Neural cell (in vitro differentiated cells): ENCODE data around the gene SCART1. TPM values are rescaled to one million over a fixed set of nuclear protein-coding genes. Genes with fewer than 3 reads are reported as not detected.

Experiments
- H2AFZ ChIP-seq: fragments of 200-600, 300-800 bp; sonication (generic), shearing (Covaris generic); 2 replicates; pipeline ENCODE4 v1.6.0; 2014; ENCODE audit warnings: low read depth, mild to moderate bottlenecking, antibody characterized with exemption, low read length, moderate library complexity
- H3F3A ChIP-seq: fragments of 200-600 bp; shearing (Covaris generic); 2 replicates; pipeline ENCODE4 v1.6.1; 2016; ENCODE audit warnings: mild to moderate bottlenecking, moderate library complexity, mixed read lengths, antibody characterized with exemption, low read length; ENCODE audit not compliant: insufficient read depth, poor library complexity, severe bottlenecking
- H3K27ac ChIP-seq: fragments of 200-600, 300-800 bp; sonication (generic), shearing (Covaris generic); 2 replicates; pipeline ENCODE4 v1.5.1; 2014; ENCODE audit warnings: mild to moderate bottlenecking, low read length, moderate library complexity
- H3K27me3 ChIP-seq: fragments of 300-800, 200-600 bp; sonication (generic), shearing (Covaris generic); 2 replicates; pipeline ENCODE4 v1.6.0; 2014; ENCODE audit warnings: mild to moderate bottlenecking, low read depth, low read length, moderate library complexity; ENCODE audit not compliant: insufficient read depth
- H3K36me3 ChIP-seq: fragments of 300-800, 200-600 bp; sonication (generic), shearing (Covaris generic); 2 replicates; pipeline ENCODE4 v1.5.1; 2014; ENCODE audit warnings: mild to moderate bottlenecking, antibody characterized with exemption, low read length, moderate library complexity; ENCODE audit not compliant: insufficient read depth
- H3K4me2 ChIP-seq: fragments of 300-800, 200-600 bp; sonication (generic), shearing (Covaris generic); 2 replicates; pipeline ENCODE4 v1.6.0; 2014; ENCODE audit warnings: mild to moderate bottlenecking, low read length
- H3K4me3 ChIP-seq: fragments of 300-800, 200-600 bp; sonication (generic), shearing (Covaris generic); 2 replicates; pipeline ENCODE4 v1.5.1; 2014; ENCODE audit warnings: mild to moderate bottlenecking, low read length, moderate library complexity
- H3K79me2 ChIP-seq: fragments of 200-600 bp; shearing (Covaris generic); replicated peaks from 2 replicates; pipeline ENCODE4 v1.6.0; 2014; ENCODE audit warnings: mild to moderate bottlenecking, low read length, moderate library complexity; ENCODE audit not compliant: insufficient read depth
- H3K9ac ChIP-seq: fragments of 300-800, 200-600 bp; sonication (generic), shearing (Covaris generic); 2 replicates; pipeline ENCODE4 v1.6.1; 2016; ENCODE audit warnings: mild to moderate bottlenecking, low read length, mixed read lengths
- H3K9me2 ChIP-seq: fragments of 200-600 bp; shearing (Covaris generic); 2 replicates; pipeline ENCODE4 v1.6.1; 2016; ENCODE audit warnings: mild to moderate bottlenecking, low read length, mixed read lengths; ENCODE audit not compliant: insufficient read depth
- H3K9me3 ChIP-seq: fragments of 200-600, 300-800 bp; sonication (generic), shearing (Covaris generic); 2 replicates; pipeline ENCODE4 v1.6.1; 2016; ENCODE audit warnings: mild to moderate bottlenecking, mixed run types, low read length, moderate library complexity, mixed read lengths
- H4K20me1 ChIP-seq: fragments of 200-600 bp; shearing (Covaris generic); 2 replicates; pipeline ENCODE4 v1.6.1; 2016; ENCODE audit warnings: mild to moderate bottlenecking, mixed run types; ENCODE audit not compliant: insufficient read depth
- CTCF ChIP-seq: fragments of 450-650 bp; IDR thresholded peaks from 2 replicates; pipeline ENCODE4 v1.5.1; 2014; ENCODE audit warnings: antibody characterized with exemption, mild to moderate bottlenecking, moderate library complexity; ENCODE audit not compliant: poor library complexity, severe bottlenecking
- EP300 ChIP-seq: fragments of 450-650 bp; conservative IDR thresholded peaks from 2 replicates; pipeline ENCODE4 v1.6.1; 2014; ENCODE audit warnings: antibody characterized with exemption, mild to moderate bottlenecking, moderate library complexity; ENCODE audit not compliant: poor library complexity, severe bottlenecking
- EZH2 ChIP-seq: fragments of 200-600, 300-800 bp; shearing (Covaris generic), sonication (generic); IDR thresholded peaks from 2 replicates; pipeline ENCODE4 v1.6.1; 2014; ENCODE audit warnings: antibody characterized with exemption, low read length, borderline replicate concordance, mild to moderate bottlenecking; ENCODE audit not compliant: insufficient read depth, poor library complexity, severe bottlenecking
- MXI1 ChIP-seq: fragments of 450-650 bp; conservative IDR thresholded peaks from 2 replicates; pipeline ENCODE4 v1.6.1; 2014; ENCODE audit warnings: antibody characterized with exemption, mild to moderate bottlenecking; ENCODE audit not compliant: poor library complexity, severe bottlenecking
- RAD21 ChIP-seq: fragments of 450-650 bp; conservative IDR thresholded peaks from 2 replicates; pipeline ENCODE4 v1.6.1; 2014; ENCODE audit warnings: antibody characterized with exemption, mild to moderate bottlenecking, moderate library complexity
- REST ChIP-seq: IDR thresholded peaks from 2 replicates; pipeline ENCODE4 v1.6.1; 2012; ENCODE audit warnings: borderline replicate concordance
- SMC3 ChIP-seq: fragments of 450-650 bp; conservative IDR thresholded peaks from 2 replicates; pipeline ENCODE4 v1.6.1; 2014; ENCODE audit warnings: antibody characterized with exemption, mild to moderate bottlenecking, moderate library complexity; ENCODE audit not compliant: poor library complexity
- TAF1 ChIP-seq: IDR thresholded peaks from 2 replicates; pipeline ENCODE4 v1.6.1; 2012; ENCODE audit warnings: low read depth
- polyA plus RNA-seq: library from polyadenylated mRNA; depleted of rRNA; stranded (reverse); fragments of >200 nt; gene quantifications from 2 replicates; pipeline ENCODE4 v1.2.3, GENCODE V29; 2014

SCART1 gene
- polyA plus RNA-seq, 1 donor from 2014 or later: 4.3 TPM

- H3K36me3 ChIP-seq: no peaks in the 10 kb centered on the region
- no peak for TF ChIP-seq MXI1
- no peak for TF ChIP-seq REST
- no peaks in the 10 kb centered on the region for H3K9me2 ChIP-seq
- no peaks in the 10 kb centered on the region for H4K20me1 ChIP-seq
- H3K4me3 ChIP-seq: no peak overlapping the region
- H3K9ac ChIP-seq: no peak overlapping the region
- no peaks in the 10 kb centered on the region for H3F3A ChIP-seq
- H3K4me2 ChIP-seq: no peak overlapping the region
- H3K79me2 ChIP-seq: no peaks in the 10 kb centered on the region
- H2AFZ ChIP-seq: no peak overlapping the region
- no peak overlapping the region for H3K27ac ChIP-seq
- no peaks in the 10 kb centered on the region for H3K27me3 ChIP-seq
- peaks cover 9% of the 10 kb centered on the region for H3K9me3 ChIP-seq
Observed at GRCh38 chr10:133442967-133443924, 10.5 kb upstream of the SCART1 start.

GRCh38 chr10:133444342-133445267 is 9.1 kb upstream of the SCART1 start:
- H3K27ac ChIP-seq: no peak overlapping the region

More at GRCh38 chr10:133444342-133445267, 9.1 kb upstream of the SCART1 start:
- Histone ChIP-seq H3K9ac (no peak overlapping the region), H4K20me1 (no peaks in the 10 kb centered on the region), H3K9me3 (peaks cover 17% of the 10 kb centered on the region), H3F3A (no peaks in the 10 kb centered on the region), H3K79me2 (no peaks in the 10 kb centered on the region), H3K4me2 (no peak overlapping the region), H3K27me3 (no peaks in the 10 kb centered on the region), H3K36me3 (no peaks in the 10 kb centered on the region), H3K4me3 (no peak overlapping the region), H3K9me2 (no peaks in the 10 kb centered on the region), H2AFZ (no peak overlapping the region)
- TF ChIP-seq REST (no peak), EZH2 (no peak), CTCF (no peak), EP300 (no peak), RAD21 (no peak), TAF1 (no peak), SMC3 (no peak)
